NB4 (cell line): ENCODE measurements around the gene CCDC78.

Source experiments
- CTCF ChIP-seq: IDR thresholded peaks from one replicate; pipeline ENCODE4 v1.5.1; 2012; ENCODE audit warnings: low read depth, low read length
- MAX ChIP-seq: IDR thresholded peaks from 2 replicates; pipeline ENCODE4 v1.6.1; 2011; ENCODE audit warnings: low read depth, low read length
- POLR2A ChIP-seq: IDR thresholded peaks from 2 replicates; pipeline ENCODE4 v1.6.1; 2011; ENCODE audit warnings: mild to moderate bottlenecking; ENCODE audit not compliant: insufficient read length; ENCODE audit errors: extremely low read depth

GRCh38 chr16:745739-746138 is 19.5 kb upstream of the CCDC78 start:
- TF ChIP-seq CTCF (no peak), MAX (no peak), POLR2A (no peak)
